CD14-positive monocyte (primary cell): ENCODE results near the gene WWOX. TPM values are rescaled to one million over a fixed set of nuclear protein-coding genes. Genes with fewer than 3 reads are reported as not detected.

ENCODE experiments used
- DNase-seq, 3 donors: peaks; one replicate each; pipeline ENCODE4 v3.0.0-alpha.2; 2011 to 2022
- H2AFZ ChIP-seq: 2 replicates; pipeline ENCODE4 v1.6.0; 2012; ENCODE audit warnings: mild to moderate bottlenecking, low read depth, low read length, inconsistent platforms; ENCODE audit not compliant: insufficient read depth, poor library complexity, severe bottlenecking
- H3K27ac ChIP-seq, 2 donors: 1 replicate in 1 of 2; 2 replicates in 1 of 2; pipeline ENCODE4 v1.5.1; 2012 to 2013; ENCODE audit warnings: low read length in 2 of 2, control low read depth in 1 of 2, inconsistent platforms in 1 of 2, low read depth in 1 of 2, mild to moderate bottlenecking in 1 of 2
- H3K27me3 ChIP-seq, 2 donors: one replicate each; pipeline versions ENCODE4 v1.6.0 to v1.6.1; 2011 to 2013; ENCODE audit warnings: low read length in 2 of 2; ENCODE audit not compliant: control insufficient read depth in 2 of 2, insufficient read depth in 2 of 2
- H3K36me3 ChIP-seq, 2 donors: replicated peaks in 1 of 2; 1 replicate in 1 of 2; 2 replicates in 1 of 2; pipeline versions ENCODE4 v1.5.1 to v1.6.1; 2012 to 2013; ENCODE audit warnings: low read length in 2 of 2, control low read depth in 1 of 2, inconsistent platforms in 1 of 2, mild to moderate bottlenecking in 1 of 2; ENCODE audit not compliant: insufficient read depth in 2 of 2, control insufficient read depth in 1 of 2
- H3K4me1 ChIP-seq, 2 donors: 1 replicate in 1 of 2; 2 replicates in 1 of 2; pipeline versions ENCODE4 v1.5.1 to v1.6.1; 2012 to 2013; ENCODE audit warnings: low read length in 2 of 2, control low read depth in 1 of 2, inconsistent platforms in 1 of 2, mild to moderate bottlenecking in 1 of 2, moderate library complexity in 1 of 2; ENCODE audit not compliant: insufficient read depth in 2 of 2, control insufficient read depth in 1 of 2
- H3K4me2 ChIP-seq: replicated peaks from 2 replicates; pipeline ENCODE3; 2012; ENCODE audit warnings: low read length, moderate library complexity, mild to moderate bottlenecking; ENCODE audit not compliant: poor library complexity, severe bottlenecking; ENCODE audit errors: extremely low read depth
- H3K4me3 ChIP-seq, 3 experiments: fragments of 200-600 bp in 1 of 3; sonication (generic) in 1 of 3; replicated peaks in 1 of 3; 1 replicate in 2 of 3; 2 replicates in 1 of 3; pipeline ENCODE4 v1.5.1; 2011 to 2013; ENCODE audit warnings: low read length in 3 of 3, mild to moderate bottlenecking in 3 of 3, control low read depth in 2 of 3, low read depth in 2 of 3, inconsistent platforms in 1 of 3, moderate library complexity in 1 of 3
- H3K79me2 ChIP-seq: 2 replicates; pipeline ENCODE4 v1.6.0; 2012; ENCODE audit warnings: mild to moderate bottlenecking, control low read depth, inconsistent platforms, low read length, moderate library complexity; ENCODE audit not compliant: insufficient read depth
- H3K9ac ChIP-seq: 2 replicates; pipeline ENCODE4 v1.6.0; 2017; ENCODE audit warnings: low read length, mild to moderate bottlenecking; ENCODE audit not compliant: insufficient read depth, poor library complexity, severe bottlenecking
- H3K9me3 ChIP-seq, 2 donors: replicated peaks in 1 of 2; 1 replicate in 1 of 2; 2 replicates in 1 of 2; pipeline versions ENCODE4 v1.5.1 to v1.6.1; 2012 to 2013; ENCODE audit warnings: low read length in 2 of 2, control low read depth in 1 of 2; ENCODE audit not compliant: control insufficient read depth in 1 of 2, insufficient read depth in 1 of 2
- H4K20me1 ChIP-seq: 2 replicates; pipeline ENCODE4 v1.6.0; 2012; ENCODE audit warnings: mild to moderate bottlenecking, low read length, control low read depth, moderate library complexity; ENCODE audit not compliant: insufficient read depth
- H3K27ac Mint-ChIP-seq, 7 donors: one replicate each; pipeline ENCODE4 v1.8.0; 2020; ENCODE audit warnings: mild to moderate bottlenecking in 7 of 7, mixed read lengths in 7 of 7, moderate library complexity in 6 of 7, inconsistent platforms in 2 of 7
- H3K27me3 Mint-ChIP-seq, 3 donors: one replicate each; pipeline ENCODE4 v1.8.0; 2021 to 2022; ENCODE audit warnings: low read depth in 3 of 3, mild to moderate bottlenecking in 3 of 3, mixed read lengths in 3 of 3, moderate library complexity in 3 of 3, inconsistent platforms in 1 of 3
- H3K36me3 Mint-ChIP-seq, 2 donors: one replicate each; pipeline ENCODE4 v1.8.0; 2020; ENCODE audit warnings: mixed read lengths in 2 of 2, inconsistent platforms in 1 of 2, mild to moderate bottlenecking in 1 of 2
- H3K4me1 Mint-ChIP-seq: one replicate; pipeline ENCODE4 v1.8.0; 2020; ENCODE audit warnings: mild to moderate bottlenecking, mixed read lengths
- H3K4me3 Mint-ChIP-seq, 2 donors: one replicate each; pipeline ENCODE4 v1.8.0; 2020; ENCODE audit warnings: mild to moderate bottlenecking in 2 of 2, mixed read lengths in 2 of 2, moderate library complexity in 1 of 2
- H3K9me3 Mint-ChIP-seq, 7 donors: one replicate each; pipeline ENCODE4 v1.8.0; 2020 to 2022; ENCODE audit warnings: mixed read lengths in 7 of 7, mild to moderate bottlenecking in 6 of 7, moderate library complexity in 6 of 7, inconsistent platforms in 2 of 7
- WGBS: methylation state at CpG from one replicate; pipeline ENCODE4 v1.1.5; 2013; ENCODE audit warnings: missing lambda C conversion rate; ENCODE audit not compliant: insufficient coverage; 5-methylcytosine and 5-hydroxymethylcytosine counted together
- intact Hi-C, 2 donors: fragments of 100-400 bp; cut with micrococcal nuclease; formaldehyde crosslinking; loops; one replicate each; pipeline versions ENCODE4 v1.15.0 to v1.15.1; 2023
- polyA plus RNA-seq, 3 donors: library from polyadenylated mRNA; depleted of rRNA in 1 of 3; unstranded in 2 of 3; stranded (reverse) in 1 of 3; fragments of 300-500 nt in 2 of 3; fragments of >200 nt in 1 of 3; fragmentation: Illumina TruSeq in 2 of 3; gene quantifications; 1 replicate in 2 of 3; 2 replicates in 1 of 3; pipeline ENCODE4 v1.2.3, GENCODE V29; 2012 to 2021
- TF ChIP-seq, protein P1 (sequence below): fragments of 200-600 bp; IDR thresholded peaks from one replicate; pipeline ENCODE4 v1.8.0; 2022; ENCODE audit warnings: antibody characterized with exemption, mild to moderate bottlenecking

WWOX gene
- polyA plus RNA-seq, 3 donors = 4.0 to 7.0 (median 6.3) TPM

DNA sequence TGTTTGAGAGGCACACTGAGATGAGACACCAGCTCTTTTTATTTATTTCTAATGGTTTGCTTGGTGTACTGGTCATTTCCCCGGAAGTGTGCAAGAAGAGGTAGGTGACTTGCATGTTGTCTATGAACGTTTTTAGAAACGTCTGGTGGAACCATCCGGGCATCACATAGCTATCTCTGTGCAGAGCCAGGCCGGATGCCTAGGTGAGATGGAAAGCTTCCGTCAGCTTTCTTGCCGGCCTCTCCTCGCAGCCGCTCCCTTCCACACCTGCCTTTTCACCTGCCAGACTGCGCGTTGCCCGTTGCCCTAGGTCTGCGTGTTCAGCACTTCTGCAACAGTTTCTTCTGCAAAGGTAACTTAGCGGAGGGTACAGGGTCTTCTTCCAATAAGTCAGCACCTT is 416.0 kb downstream of the WWOX start:
- 98% methylated on average over 9 of the region's 14 CpGs for WGBS
- Histone ChIP-seq H3K9ac (no peak overlapping the region), H3K79me2 (no peaks in the 10 kb centered on the region), H4K20me1 (no peaks in the 10 kb centered on the region), H2AFZ (no peak overlapping the region), H3K4me3 (no peak overlapping the region), H3K9me3 (no peaks in the 10 kb centered on the region), H3K4me2 (no peak overlapping the region), H3K27me3 (no peaks in the 10 kb centered on the region), H3K4me1 (peaks cover 13 to 20% of the 10 kb centered on the region in 2 donors), H3K27ac (no peak overlapping the region), H3K36me3 (no peaks in the 10 kb centered on the region)
- H3K4me1 Mint-ChIP-seq = peaks cover 17% of the 10 kb centered on the region
- peaks cover 0 to 3% (median 0%) of the 10 kb centered on the region in 3 donors for H3K27me3 Mint-ChIP-seq
- H3K36me3 Mint-ChIP-seq = no peaks in the 10 kb centered on the region
- no peak overlapping the region for H3K4me3 Mint-ChIP-seq
- TF ChIP-seq, protein P1, sequence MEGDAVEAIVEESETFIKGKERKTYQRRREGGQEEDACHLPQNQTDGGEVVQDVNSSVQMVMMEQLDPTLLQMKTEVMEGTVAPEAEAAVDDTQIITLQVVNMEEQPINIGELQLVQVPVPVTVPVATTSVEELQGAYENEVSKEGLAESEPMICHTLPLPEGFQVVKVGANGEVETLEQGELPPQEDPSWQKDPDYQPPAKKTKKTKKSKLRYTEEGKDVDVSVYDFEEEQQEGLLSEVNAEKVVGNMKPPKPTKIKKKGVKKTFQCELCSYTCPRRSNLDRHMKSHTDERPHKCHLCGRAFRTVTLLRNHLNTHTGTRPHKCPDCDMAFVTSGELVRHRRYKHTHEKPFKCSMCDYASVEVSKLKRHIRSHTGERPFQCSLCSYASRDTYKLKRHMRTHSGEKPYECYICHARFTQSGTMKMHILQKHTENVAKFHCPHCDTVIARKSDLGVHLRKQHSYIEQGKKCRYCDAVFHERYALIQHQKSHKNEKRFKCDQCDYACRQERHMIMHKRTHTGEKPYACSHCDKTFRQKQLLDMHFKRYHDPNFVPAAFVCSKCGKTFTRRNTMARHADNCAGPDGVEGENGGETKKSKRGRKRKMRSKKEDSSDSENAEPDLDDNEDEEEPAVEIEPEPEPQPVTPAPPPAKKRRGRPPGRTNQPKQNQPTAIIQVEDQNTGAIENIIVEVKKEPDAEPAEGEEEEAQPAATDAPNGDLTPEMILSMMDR = no peak
- H3K27ac Mint-ChIP-seq = no peak overlapping the region
- no peak for DNase-seq
- no peaks in the 10 kb centered on the region for H3K9me3 Mint-ChIP-seq
- intact Hi-C loops = no loop called here

DNA sequence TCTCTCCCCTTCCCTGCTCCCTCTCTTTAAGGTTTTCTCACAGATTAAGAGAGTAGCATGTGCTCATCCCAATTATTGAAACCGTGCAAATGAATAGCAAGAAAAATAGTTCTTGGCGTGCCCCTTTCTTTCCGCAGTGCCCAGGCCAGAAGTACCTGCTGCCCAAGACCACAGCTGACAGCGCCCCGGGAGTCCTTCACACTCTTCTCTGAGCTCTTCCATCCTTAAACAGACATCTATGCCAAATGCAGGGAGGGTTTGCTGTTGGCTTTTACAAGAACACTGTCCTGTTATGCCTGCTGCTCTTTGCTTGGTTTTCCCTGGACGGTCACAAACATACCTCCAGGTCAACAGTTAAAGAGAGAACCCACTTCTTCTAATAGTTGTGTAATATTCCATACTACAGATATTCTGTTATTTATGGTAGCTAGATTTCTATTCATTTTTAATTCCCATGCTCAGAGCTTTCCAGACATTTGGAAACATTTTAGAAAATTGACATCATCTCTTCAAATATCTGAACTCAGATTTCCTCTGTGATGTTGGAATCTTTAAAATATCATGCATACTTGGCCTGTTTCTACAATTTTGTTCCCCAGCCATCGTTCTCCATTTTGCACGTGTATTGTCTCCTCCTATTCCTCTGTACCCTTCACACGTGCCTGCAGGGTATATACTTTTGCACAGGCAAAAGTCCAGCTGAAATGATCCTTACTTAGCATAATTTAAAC is 416.7 kb downstream of the WWOX start:
- intact Hi-C loops = no loop called here
- Mint-ChIP-seq H3K4me3 (no peak overlapping the region), H3K36me3 (no peaks in the 10 kb centered on the region), H3K4me1 (peaks cover 11% of the 10 kb centered on the region), H3K27ac (peak overlapping the region in 1 of 7 donors; percentile 9), H3K9me3 (no peaks in the 10 kb centered on the region), H3K27me3 (peaks cover 0 to 4% (median 0%) of the 10 kb centered on the region in 3 donors)
- DNase-seq = no peak
- Histone ChIP-seq H3K9ac (no peak overlapping the region), H3K27ac (no peak overlapping the region), H4K20me1 (no peaks in the 10 kb centered on the region), H3K27me3 (no peaks in the 10 kb centered on the region), H3K4me2 (no peak overlapping the region), H3K4me1 (peaks cover 8 to 14% of the 10 kb centered on the region in 2 donors), H2AFZ (no peak overlapping the region), H3K4me3 (no peak overlapping the region), H3K9me3 (no peaks in the 10 kb centered on the region), H3K36me3 (no peaks in the 10 kb centered on the region), H3K79me2 (no peaks in the 10 kb centered on the region)
- WGBS = 90% methylated on average over 5 of the region's 9 CpGs
- TF ChIP-seq, protein P1 = no peak
